HepG2 (cell line): Measurements from ENCODE around the gene AP4S1. TPM values are rescaled to one million over a fixed set of nuclear protein-coding genes. Genes with fewer than 3 reads are reported as not detected.
A peak's percentile ranks its signal among the peaks of the same experiment; 100 is the strongest.
"Not testable (repeated sequence)": the region's sequence is repeated elsewhere in the genome, so short reads cannot be mapped to it uniquely, and the experiment has no call there.

Experiments
- ATF7 ChIP-seq, 2 experiments: fragments of 450-650 bp in 1 of 2; sonication (generic) in 1 of 2; formaldehyde crosslinking in 1 of 2; IDR thresholded peaks; 2 replicates each; pipeline versions ENCODE4 v1.4.0 to v1.6.1; 2016 to 2020; ENCODE audit warnings: antibody characterized with exemption in 1 of 2, mild to moderate bottlenecking in 1 of 2, missing genetic modification reagents in 1 of 2
- BORCS8-MEF2B ChIP-seq: sonication (generic); formaldehyde crosslinking; IDR thresholded peaks from 2 replicates; pipeline ENCODE4 v1.8.0; 2022; ENCODE audit warnings: mild to moderate bottlenecking, missing genetic modification reagents
- BRCA1 ChIP-seq: sonication (generic); formaldehyde crosslinking; IDR thresholded peaks from 2 replicates; pipeline ENCODE4 v1.4.0; 2020; ENCODE audit warnings: missing genetic modification reagents
- FOXJ3 ChIP-seq: sonication (generic); formaldehyde crosslinking; IDR thresholded peaks from 2 replicates; pipeline ENCODE4 v1.4.0; 2020; ENCODE audit warnings: missing genetic modification reagents, mild to moderate bottlenecking, borderline replicate concordance
- FOXO4 ChIP-seq: sonication (generic); formaldehyde crosslinking; conservative IDR thresholded peaks from 2 replicates; pipeline ENCODE4 v1.8.1; 2023; ENCODE audit warnings: missing genetic modification reagents
- KMT2A ChIP-seq: sonication (generic); formaldehyde crosslinking; IDR thresholded peaks from 2 replicates; pipeline ENCODE4 v1.4.0; 2020; ENCODE audit warnings: missing genetic modification reagents
- MED1 ChIP-seq: sonication (generic); formaldehyde crosslinking; IDR thresholded peaks from 2 replicates; pipeline ENCODE4 v1.4.0; 2020; ENCODE audit warnings: missing genetic modification reagents
- MEIS1 ChIP-seq: sonication (generic); formaldehyde crosslinking; IDR thresholded peaks from 2 replicates; pipeline ENCODE4 v1.9.0; 2021; ENCODE audit warnings: mild to moderate bottlenecking, missing genetic modification reagents, moderate library complexity, borderline replicate concordance
- NFKB2 ChIP-seq: sonication (generic); formaldehyde crosslinking; IDR thresholded peaks from 2 replicates; pipeline ENCODE4 v1.4.0; 2020; ENCODE audit warnings: missing genetic modification reagents, borderline replicate concordance
- SALL1 ChIP-seq: sonication (generic); formaldehyde crosslinking; IDR thresholded peaks from 2 replicates; pipeline ENCODE4 v1.8.0; 2022; ENCODE audit warnings: mild to moderate bottlenecking, missing genetic modification reagents
- SMAD9 ChIP-seq: sonication (generic); formaldehyde crosslinking; IDR thresholded peaks from 2 replicates; pipeline ENCODE4 v1.5.1; 2020; ENCODE audit warnings: mild to moderate bottlenecking, missing genetic modification reagents
- ZBTB7A ChIP-seq: sonication (generic); formaldehyde crosslinking; IDR thresholded peaks from 2 replicates; pipeline ENCODE4 v1.8.0; 2022; ENCODE audit warnings: mild to moderate bottlenecking, missing genetic modification reagents
- ZFP90 ChIP-seq: sonication (generic); formaldehyde crosslinking; IDR thresholded peaks from 2 replicates; pipeline ENCODE4 v1.8.0; 2022; ENCODE audit warnings: missing genetic modification reagents, mild to moderate bottlenecking, inconsistent platforms, borderline replicate concordance
- ZNF180 ChIP-seq: sonication (generic); formaldehyde crosslinking; IDR thresholded peaks from 2 replicates; pipeline ENCODE4 v1.4.0; 2020; ENCODE audit warnings: low read depth, missing genetic modification reagents, borderline replicate concordance
- ZNF263 ChIP-seq: sonication (generic); formaldehyde crosslinking; IDR thresholded peaks from 2 replicates; pipeline ENCODE4 v1.4.0; 2020; ENCODE audit warnings: missing genetic modification reagents
- ZNF264 ChIP-seq: sonication (generic); formaldehyde crosslinking; IDR thresholded peaks from 2 replicates; pipeline ENCODE4 v1.4.0; 2020; ENCODE audit warnings: missing genetic modification reagents
- ZNF580 ChIP-seq: IDR thresholded peaks from 2 replicates; pipeline ENCODE4 v1.6.1; 2016; ENCODE audit warnings: low read depth, borderline replicate concordance
- ZNF770 ChIP-seq: sonication (generic); formaldehyde crosslinking; IDR thresholded peaks from 2 replicates; pipeline ENCODE4 v1.5.0; 2020; ENCODE audit warnings: mild to moderate bottlenecking, missing genetic modification reagents
- ZNF777 ChIP-seq: sonication (generic); formaldehyde crosslinking; IDR thresholded peaks from 2 replicates; pipeline ENCODE4 v1.4.0; 2020; ENCODE audit warnings: missing genetic modification reagents
- ZNF782 ChIP-seq: sonication (generic); formaldehyde crosslinking; IDR thresholded peaks from 2 replicates; pipeline ENCODE4 v1.4.0; 2020; ENCODE audit warnings: missing genetic modification reagents, mild to moderate bottlenecking, borderline replicate concordance
- polyA plus RNA-seq, 8 experiments: library from polyadenylated mRNA; depleted of rRNA in 3 of 8; stranded (reverse) in 7 of 8; unstranded in 1 of 8; fragments of >200 nt; fragmentation: Illumina TruSeq in 4 of 8; extraction: Trizol in 4 of 8; gene quantifications; 2 replicates each; pipeline versions ENCODE4 v1.2.1 to v1.2.3, GENCODE V29; 2011 to 2016; ENCODE audit warnings: low read depth in 4 of 8, missing spikeins in 1 of 8, mixed read lengths in 1 of 8; ENCODE audit not compliant: insufficient read depth in 1 of 8
- total RNA-seq, 5 experiments: library from RNA; depleted of rRNA; stranded (reverse); fragments of >200 nt; fragmentation: Illumina TruSeq; extraction: Trizol; gene quantifications; 2 replicates each; pipeline ENCODE4 v1.2.3, GENCODE V29; 2016; ENCODE audit warnings: low read depth in 1 of 5

Gene AP4S1
- total and polyA plus RNA-seq, 2 of the 13 experiments (the other 11 are each of a cell fraction or from before 2014, with no cell fraction given): 3.9 to 21.1 TPM

- TF ChIP-seq ZNF580: peak; percentile 30; the same call in 1 of the 2 replicates
- TF ChIP-seq ATF7 (IDR thresholded peaks at IDR 0.05): not testable (repeated sequence)
- TF ChIP-seq ATF7 (CRISPR knock-in tag; IDR thresholded peaks at IDR 0.05): peak; percentile 4; the same call in 1 of the 2 replicates
- TF ChIP-seq ZNF782: 0 out of 2 replicates have a peak, but pooled peaks have one; percentile 45
- 0 out of 2 replicates have a peak, but pooled peaks have one; percentile 48 for TF ChIP-seq ZBTB7A
- TF ChIP-seq KMT2A (CRISPR knock-in tag): 0 out of 2 replicates have a peak, but pooled peaks have one; percentile 44
- TF ChIP-seq FOXJ3 (CRISPR knock-in tag): peak; percentile 50; the same call in 1 of the 2 replicates
- peak; percentile 21; the same call in 1 of the 2 replicates for TF ChIP-seq MED1 (CRISPR knock-in tag)
- TF ChIP-seq ZNF777 (CRISPR knock-in tag): 0 out of 2 replicates have a peak, but pooled peaks have one; percentile 34
- TF ChIP-seq ZFP90 (CRISPR knock-in tag): peak; percentile 82; the same call in 1 of the 2 replicates
- peak; percentile 98 for TF ChIP-seq ZNF770
- 0 out of 2 replicates have a peak, but pooled peaks have one; percentile 30 for TF ChIP-seq ZNF263
- TF ChIP-seq BORCS8-MEF2B (CRISPR knock-in tag): 0 out of 2 replicates have a peak, but pooled peaks have one; percentile 34
- 0 out of 2 replicates have a peak, but pooled peaks have one; percentile 47 for TF ChIP-seq SMAD9
- TF ChIP-seq NFKB2: peak; percentile 68; the same call in 1 of the 2 replicates
- TF ChIP-seq MEIS1 (CRISPR knock-in tag): 0 out of 2 replicates have a peak, but pooled peaks have one; percentile 56
- TF ChIP-seq SALL1 (CRISPR knock-in tag): peak; percentile 54
- TF ChIP-seq ZNF264 (CRISPR knock-in tag): peak; percentile 36; the same call in 1 of the 2 replicates
- TF ChIP-seq FOXO4 (CRISPR knock-in tag): 0 out of 2 replicates have a peak, but pooled peaks have one; percentile 42
- 0 out of 2 replicates have a peak, but pooled peaks have one; percentile 28 for TF ChIP-seq BRCA1 (CRISPR knock-in tag)
- TF ChIP-seq ZNF180: 0 out of 2 replicates have a peak, but pooled peaks have one; percentile 15
Measured at GRCh38 chr14:31093884-31094839, 68.7 kb downstream of the AP4S1 start (continued).
